ENCODE measurements around the gene B3GNT8.
"Not testable (repeated sequence)": the region's sequence is repeated elsewhere in the genome, so short reads cannot be mapped to it uniquely, and the experiment has no call there.

B3GNT8 gene

GRCh38 chr19:41435936-41436673 lies 8.9 kb upstream of the B3GNT8 start:
- DNase-seq, result no peak

GRCh38 chr19:41435376-41435775 lies 8.2 kb upstream of the B3GNT8 start:
- DNase-seq, result not testable (repeated sequence)

- DNase-seq, result no peak
These were observed 7.3 kb upstream of the B3GNT8 start for GRCh38 chr19:41434450-41434849.

GRCh38 chr19:41433171-41433570 lies 6.0 kb upstream of the B3GNT8 start:
- no peak for DNase-seq

GRCh38 chr19:41431426-41432386 lies 4.5 kb upstream of the B3GNT8 start:
- DNase-seq, result no peak

GRCh38 chr19:41430922-41431321 lies 3.7 kb upstream of the B3GNT8 start:
- no peak for DNase-seq

GRCh38 chr19:41428481-41428859 lies 1.3 kb upstream of the B3GNT8 start:
- DNase-seq, result no peak

- DNase-seq, result no peak
These were observed 690 bp upstream of the B3GNT8 start for GRCh38 chr19:41427647-41428480.

GRCh38 chr19:41426116-41426841 lies 895 bp downstream of the B3GNT8 start:
- no peak for DNase-seq

GRCh38 chr19:41425174-41426115 lies 1.7 kb downstream of the B3GNT8 start:
- DNase-seq, result no peak

- no peak for DNase-seq
These were observed 2.6 kb downstream of the B3GNT8 start for GRCh38 chr19:41424335-41425173.

- no peak for DNase-seq
These were observed 4.2 kb downstream of the B3GNT8 start for GRCh38 chr19:41422955-41423354.

- no peak for DNase-seq
These were observed 4.7 kb downstream of the B3GNT8 start for GRCh38 chr19:41422456-41422855.

- DNase-seq, result no peak
These were observed 5.2 kb downstream of the B3GNT8 start for GRCh38 chr19:41421973-41422372.

- no peak for DNase-seq
These were observed 5.9 kb downstream of the B3GNT8 start for GRCh38 chr19:41421314-41421713.

GRCh38 chr19:41420101-41420880 lies 6.9 kb downstream of the B3GNT8 start:
- no peak for DNase-seq

- no peak for DNase-seq
These were observed 10.9 kb downstream of the B3GNT8 start for GRCh38 chr19:41416194-41416674.

GRCh38 chr19:41415154-41415571 lies 12.0 kb downstream of the B3GNT8 start:
- DNase-seq, result no peak

- DNase-seq, result no peak
These were observed 12.7 kb downstream of the B3GNT8 start for GRCh38 chr19:41414461-41414860.
